NCI-H526 (cell line): ENCODE results near the gene TMEM170B.
A peak's percentile ranks its signal among the peaks of the same experiment; 100 is the strongest.

Experiments used
- DNase-seq, 2 experiments: peaks; one replicate each; lab custom pipeline; 2025; lab: John Stamatoyannopoulos, UW

The TMEM170B gene

DNA sequence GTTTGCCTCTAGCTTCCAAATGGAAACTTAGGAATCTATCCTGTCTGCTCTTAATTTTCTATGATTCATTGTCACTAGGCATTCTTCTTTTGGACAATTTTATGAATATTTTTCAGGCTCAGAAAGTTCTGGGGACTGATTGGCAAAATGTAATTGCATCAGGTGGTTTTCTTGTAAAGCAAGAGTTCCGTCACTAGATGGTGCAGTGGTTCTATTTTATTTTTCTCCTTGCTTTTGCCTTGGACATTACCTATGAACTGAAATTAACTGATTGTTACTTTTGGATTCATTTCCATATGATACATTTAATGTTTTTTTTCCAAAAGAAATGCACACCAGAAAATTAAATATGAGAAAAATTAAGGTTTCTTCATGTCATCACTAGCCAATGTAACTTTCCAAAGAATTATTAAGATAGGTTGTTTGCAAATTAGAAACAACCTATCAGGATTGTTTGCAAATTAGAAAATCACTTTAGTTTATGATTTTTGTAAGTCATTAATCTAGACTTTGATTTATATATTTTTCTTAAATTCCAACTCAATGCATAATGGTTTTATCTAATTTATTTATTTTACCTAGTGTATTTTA lies 48.0 kb downstream of the TMEM170B start:
- peak in 1 of 2 experiments; percentile 56 for DNase-seq

DNA sequence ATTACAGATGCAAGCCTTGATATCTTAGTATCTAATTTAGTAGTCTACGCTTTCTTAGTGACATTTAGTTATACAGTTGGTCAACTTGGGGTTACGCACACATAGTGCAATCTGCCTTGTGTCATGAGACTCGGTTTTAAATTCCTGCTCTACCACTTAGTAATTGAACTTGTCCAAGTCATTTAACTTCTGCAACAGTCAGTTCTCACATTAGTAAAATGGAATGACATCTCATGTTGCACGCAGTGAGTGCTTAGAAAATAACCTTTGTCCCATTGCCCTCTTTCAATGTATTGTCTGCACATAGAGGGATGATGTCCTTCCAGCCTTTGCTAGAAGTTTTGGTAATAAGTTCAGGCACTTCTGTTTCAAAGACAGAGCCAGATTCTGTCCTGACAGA lies 48.6 kb downstream of the TMEM170B start:
- DNase-seq = no peak

DNA sequence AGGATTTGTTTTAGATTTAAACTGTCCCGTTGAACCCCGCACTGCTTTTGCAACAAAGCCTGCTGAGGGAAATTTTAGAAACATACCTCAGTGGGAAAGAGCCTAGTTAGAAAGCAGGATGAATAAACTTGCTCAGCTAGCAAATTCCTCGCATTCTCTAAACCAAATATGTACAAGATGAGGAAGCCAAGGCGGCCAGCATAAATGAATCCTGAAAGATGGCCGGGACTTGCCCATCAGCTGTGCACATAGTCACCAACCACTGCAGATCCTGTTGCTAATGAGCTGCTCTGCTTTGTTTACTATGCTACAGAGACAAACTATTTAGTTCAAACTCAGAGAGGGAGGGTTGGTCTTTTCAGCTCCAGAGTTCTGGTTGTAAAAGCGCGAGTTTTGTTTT lies 49.0 kb downstream of the TMEM170B start:
- no peak for DNase-seq

DNA sequence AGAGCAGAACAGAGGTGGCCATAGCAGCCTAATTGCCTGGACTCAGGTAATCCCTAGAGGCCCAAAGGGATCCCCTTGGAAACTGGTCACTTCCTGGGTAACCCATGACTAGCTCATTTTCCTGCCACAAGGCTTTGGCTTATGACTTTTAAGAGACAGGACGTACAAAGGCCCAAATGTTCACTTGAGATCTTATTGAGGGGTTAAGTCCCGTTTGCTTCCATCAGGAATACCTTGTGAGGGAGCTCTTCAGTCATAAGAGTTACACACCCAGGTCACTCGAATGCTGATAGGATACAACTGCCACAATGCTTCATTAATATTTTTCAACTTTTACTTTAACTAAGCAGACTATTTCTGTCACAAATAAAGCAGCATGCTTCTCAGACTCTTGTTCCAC lies 51.7 kb downstream of the TMEM170B start:
- DNase-seq = no peak

DNA sequence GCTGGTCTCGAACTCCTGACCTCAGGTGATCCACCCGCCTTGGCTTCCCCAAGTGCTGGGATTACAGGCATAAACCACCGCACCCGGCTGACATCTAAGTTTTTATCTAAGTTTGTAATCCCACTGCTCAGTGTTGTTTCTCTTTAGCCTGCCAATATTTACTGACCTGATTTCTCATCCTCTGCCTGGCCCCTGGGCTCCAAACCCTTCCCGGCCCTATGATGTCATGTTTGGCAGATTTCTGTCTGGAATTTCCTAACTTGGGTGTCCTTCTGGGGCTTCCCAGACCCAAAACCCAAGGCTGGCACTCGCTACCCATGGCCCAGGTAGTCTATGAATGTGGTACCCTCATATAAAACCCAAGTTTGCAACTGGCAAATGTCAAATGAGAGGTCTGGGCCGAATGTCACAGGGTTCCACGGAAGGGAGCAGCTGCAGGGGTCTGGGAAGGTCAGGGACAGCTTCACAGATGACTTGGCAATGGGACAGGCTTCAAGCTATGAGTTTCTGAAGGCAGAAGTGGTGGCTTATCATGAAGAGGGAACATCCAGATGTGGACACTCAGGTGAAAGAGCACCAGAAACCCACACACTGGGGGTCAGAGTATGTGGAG lies 54.9 kb downstream of the TMEM170B start:
- DNase-seq = no peak

DNA sequence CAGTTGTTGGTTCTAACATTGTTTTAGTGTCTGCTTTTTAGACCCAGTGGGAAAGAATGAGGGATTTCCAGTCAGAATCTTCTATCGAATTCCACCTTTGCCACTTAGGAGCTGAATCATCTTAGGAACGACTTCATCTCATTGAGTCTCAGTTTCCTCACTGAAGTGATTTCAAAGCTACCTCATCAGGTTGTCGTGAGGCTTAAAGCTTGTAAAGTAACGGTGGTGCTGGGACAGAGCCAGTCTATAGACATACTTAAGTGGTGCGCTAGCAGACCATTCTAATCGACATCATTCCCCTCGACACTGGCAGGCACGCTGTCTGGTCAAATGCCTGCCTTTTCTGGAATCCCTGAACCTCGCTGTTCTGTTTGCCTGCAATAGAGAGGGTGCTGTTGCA lies 55.5 kb downstream of the TMEM170B start:
- DNase-seq = no peak

DNA sequence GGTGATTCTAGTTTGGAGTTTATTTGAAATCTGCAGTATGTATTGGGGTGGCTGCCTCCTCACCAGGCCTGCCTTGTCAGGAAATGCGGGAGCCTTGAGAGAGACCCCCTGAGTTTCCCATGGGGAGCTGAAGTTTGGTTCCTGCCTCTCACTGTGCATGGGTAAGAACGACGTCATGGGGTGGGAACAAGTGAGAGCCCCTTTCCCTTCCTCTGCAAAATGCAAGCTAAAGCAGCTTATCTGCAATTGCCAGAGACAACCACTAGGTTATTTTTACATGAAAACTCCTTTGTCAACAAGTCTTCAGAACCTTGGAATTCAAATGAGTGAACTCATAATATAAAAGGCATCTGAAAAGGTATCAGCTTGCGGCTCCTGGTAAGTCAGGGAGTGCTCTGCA lies 58.4 kb downstream of the TMEM170B start:
- peak in 1 of 2 experiments; percentile 29 for DNase-seq

DNA sequence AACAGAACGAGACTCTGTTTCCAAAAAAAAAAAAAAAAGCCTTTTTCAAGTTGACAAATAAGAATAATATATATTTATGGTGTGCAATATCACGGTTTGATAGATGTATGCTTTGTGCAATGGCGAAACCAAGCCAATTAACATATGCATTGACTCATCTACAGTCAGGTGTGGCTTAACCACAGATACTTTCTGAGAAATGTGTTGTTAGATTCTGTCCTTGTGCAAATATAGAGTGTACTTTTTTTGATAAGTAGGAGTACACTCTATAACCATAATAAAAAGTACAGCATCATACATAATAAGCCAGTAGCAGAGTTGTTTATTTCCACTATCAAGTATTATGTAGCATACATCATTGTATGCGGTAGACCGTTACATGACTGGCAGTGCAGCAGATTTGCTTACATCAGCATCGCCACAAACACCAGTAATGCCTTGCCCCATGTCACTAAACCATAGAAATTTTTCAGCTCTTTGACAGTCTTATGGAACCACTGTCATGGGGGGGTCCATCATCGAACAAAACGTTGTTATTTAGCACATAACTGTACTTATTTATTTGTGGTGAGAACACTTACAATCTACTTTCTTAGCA lies 59.2 kb downstream of the TMEM170B start:
- DNase-seq = no peak

DNA sequence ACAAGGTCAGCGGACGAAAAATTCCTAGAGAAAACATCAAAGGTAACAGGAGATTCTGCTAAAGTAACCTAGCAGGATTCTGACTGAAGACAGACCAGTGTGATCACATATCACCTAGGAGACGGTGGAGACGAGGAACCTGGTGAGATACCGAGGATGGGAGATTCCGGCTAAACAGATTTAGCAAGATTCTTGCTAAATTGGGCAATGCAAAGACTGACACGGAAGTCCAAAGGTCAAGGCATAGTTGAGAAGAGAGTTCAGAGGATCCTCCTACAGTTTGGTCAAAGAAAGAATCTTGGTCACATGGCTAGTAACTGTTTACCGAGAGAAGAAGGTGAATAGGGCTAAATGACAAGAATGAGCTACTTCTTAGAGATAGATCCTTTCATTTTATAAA lies 61.1 kb downstream of the TMEM170B start:
- no peak for DNase-seq

DNA sequence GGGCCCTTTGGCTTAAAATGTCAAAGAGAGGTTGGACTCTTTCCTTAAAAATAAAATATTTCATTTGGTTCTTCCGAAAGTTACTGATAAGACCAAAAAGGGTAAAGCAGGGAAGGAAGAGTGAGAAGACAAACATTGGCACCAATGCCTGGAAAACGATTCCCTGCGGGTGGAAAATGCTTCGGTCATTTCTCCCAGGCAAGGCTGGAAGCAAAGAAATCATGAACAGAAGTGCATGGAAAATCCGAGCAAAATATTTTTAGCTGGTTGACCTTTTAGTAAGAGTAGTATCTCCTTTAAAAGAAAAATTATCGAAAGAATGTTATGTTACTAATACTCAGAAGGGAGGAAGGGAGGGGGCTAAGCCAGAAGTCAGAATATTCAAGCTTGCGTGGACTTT lies 62.7 kb downstream of the TMEM170B start:
- DNase-seq = no peak

DNA sequence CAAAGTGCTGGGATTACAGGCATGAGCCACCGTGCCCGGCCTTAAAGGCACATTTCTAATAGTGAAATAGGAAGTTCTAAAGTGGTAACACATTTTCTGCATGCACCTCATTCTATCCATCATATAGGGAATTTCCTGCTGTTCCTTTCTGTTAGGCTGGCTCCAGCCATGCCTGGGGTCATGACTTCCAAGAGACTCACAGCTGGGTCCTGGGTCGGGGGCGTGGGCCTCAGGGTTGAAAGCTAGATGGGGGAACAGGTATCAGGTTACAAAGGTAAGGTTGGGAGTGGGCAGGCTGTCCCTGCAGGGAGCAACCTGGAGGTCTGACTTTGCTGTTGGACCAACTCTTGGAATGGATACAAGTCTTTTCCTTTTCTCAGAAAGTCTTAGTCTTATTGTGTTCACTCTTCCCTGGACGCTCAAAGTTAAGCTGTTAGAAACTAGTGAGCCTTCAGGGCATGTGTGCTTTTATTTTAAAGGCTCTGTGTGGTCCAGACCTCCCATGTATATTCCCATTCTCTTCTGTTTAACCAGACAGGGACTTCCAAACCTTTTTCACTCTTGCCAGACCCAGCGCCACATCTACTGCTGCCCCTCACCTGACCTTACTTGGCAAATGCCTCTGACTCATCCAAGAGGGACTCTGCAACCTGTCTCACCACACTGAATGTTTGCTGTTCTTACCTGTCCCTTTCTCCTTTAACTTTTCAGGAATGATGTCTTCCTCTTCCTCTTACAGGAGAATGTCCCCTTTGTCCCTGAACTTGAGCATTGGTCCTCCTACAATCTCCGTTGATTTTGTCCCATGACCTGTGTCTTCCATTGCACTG lies 64.4 kb downstream of the TMEM170B start:
- no peak for DNase-seq

DNA sequence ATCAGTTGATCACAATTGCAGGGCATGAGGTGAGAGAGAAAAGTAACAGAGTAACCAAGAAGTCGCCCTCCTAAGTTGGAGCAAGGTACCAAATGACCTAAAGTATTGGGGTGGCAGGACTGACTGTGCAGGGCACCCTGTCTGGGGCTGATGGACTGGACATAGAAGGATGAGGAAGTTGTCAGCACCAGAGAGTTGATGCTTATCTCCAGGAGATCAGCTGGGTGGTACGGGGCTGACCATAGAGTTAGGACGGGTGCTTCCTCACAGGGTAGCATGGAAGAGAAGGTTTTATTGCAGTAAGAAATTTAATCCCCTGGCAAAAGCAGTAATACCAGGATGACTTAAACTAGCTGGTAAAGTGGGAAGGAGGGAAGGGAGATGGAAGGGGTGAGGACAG lies 66.7 kb downstream of the TMEM170B start:
- DNase-seq = no peak

DNA sequence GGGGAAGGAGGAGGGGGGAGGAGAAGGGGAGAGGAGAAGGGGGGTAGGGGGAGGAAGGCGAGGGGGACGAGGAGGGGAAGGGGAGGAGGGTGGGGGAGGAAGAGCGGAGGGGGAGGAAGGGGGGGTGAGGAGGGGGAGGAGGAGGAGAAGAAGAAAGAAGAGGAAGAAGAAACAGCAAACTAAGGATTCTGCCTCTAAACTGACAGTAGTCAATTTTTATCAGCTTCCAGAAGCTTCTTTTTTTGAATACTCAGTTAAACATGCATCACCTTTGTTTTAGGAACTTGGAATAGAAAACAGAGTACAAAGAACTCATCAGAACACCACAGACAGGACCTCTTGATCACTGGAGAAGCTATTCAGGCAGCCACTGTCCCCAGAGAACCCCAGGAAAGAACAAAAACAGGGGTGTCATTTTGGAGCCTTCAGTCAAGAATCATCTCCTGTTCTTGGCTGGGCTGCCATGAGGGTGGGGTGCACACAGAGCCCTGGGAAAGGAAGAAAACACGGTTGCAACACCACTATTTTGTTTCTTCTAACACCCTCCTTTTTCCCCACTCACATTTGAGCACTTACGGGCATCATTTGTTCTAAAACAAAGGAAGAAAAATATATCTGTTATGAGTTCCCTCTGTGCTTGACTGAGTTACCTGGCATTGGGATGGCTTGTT lies 67.4 kb downstream of the TMEM170B start:
- no peak for DNase-seq

DNA sequence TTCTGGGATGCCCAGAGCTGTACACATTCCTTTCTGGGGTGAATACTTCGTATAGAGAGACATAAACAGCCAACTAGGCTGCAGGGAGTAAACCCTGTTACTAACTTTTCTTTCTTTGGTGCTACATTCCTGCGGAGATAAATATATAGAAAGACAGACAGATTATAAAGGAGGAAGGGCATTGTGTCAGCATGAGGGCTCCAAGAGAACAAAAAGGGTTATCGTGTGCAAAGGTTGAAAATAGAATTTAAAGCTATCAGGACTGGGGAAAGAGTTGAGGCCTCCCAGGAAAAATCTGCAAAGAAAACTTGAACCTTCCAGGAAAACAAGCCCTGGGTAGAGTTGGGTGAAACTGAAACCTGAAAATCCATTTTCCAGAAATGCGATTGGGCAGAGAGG lies 68.0 kb downstream of the TMEM170B start:
- no peak for DNase-seq

DNA sequence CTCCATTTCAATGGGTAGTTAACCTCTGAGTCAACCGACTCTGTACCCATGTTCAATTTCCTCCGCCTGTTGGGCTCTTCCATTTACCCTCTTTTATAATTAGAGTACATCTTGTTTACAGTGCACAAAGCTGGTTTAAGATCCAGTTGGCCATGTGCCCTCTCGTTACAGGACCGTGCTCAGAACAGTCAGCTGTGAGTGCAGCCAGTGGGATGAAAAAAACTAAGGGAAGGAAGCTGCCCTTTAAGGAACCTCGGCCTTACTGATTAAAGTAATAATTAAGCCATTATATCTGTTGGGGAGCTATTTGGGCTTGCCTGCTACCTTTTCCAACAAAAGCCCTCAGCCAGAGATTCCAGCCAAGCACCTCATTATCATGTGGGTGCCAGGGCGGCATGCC lies 68.8 kb downstream of the TMEM170B start:
- DNase-seq = no peak

DNA sequence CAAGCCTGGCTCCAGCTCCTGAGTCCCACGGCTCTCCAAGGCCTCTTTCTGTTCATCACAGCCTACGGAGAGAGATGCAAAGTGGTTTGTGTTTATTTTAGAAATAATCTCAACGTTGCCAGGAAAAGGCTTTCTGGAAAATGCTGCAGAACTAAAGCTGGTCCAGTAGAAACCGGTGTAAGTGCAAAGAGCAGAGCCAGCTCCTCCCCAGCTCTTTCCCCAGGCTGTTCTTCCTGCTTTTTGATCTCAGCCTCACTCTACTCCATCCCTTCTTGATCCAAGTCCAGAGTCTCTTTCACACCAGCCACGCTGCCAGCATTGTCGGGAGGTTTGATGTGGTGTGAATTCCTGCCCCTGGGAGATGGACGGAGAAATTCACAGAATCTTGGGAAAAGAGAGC lies 69.8 kb downstream of the TMEM170B start:
- DNase-seq = no peak

DNA sequence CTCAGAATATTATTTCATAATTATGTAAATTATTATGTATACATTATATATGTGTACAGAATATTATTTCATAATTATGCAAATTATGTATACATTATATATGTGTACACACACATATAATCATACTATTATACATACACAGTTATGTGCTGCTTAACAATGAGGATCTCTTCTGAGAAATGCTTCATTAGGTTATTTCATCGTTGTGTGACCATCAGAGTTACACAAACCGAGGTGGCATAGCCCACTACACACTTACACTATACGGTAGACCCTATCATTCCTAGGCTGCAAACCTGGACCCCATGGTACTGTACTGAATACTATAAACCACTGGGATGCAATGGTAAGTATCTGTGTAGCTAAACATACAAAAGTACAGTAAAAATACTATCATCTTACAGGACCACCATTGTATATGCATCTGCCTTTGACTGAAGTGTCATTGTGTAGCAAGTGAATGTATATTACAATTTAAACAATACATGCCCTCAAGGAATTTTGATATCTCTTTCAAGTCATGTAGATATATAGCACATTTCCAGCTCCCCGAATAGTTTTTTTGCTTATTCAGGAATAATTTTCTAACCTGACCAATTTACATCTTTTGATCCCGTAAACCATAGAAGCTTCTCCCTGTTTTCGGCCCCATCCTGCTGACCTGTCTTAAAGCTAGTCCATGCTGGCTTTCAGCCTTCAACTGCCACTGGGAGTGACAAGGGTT lies 71.2 kb downstream of the TMEM170B start:
- no peak for DNase-seq

DNA sequence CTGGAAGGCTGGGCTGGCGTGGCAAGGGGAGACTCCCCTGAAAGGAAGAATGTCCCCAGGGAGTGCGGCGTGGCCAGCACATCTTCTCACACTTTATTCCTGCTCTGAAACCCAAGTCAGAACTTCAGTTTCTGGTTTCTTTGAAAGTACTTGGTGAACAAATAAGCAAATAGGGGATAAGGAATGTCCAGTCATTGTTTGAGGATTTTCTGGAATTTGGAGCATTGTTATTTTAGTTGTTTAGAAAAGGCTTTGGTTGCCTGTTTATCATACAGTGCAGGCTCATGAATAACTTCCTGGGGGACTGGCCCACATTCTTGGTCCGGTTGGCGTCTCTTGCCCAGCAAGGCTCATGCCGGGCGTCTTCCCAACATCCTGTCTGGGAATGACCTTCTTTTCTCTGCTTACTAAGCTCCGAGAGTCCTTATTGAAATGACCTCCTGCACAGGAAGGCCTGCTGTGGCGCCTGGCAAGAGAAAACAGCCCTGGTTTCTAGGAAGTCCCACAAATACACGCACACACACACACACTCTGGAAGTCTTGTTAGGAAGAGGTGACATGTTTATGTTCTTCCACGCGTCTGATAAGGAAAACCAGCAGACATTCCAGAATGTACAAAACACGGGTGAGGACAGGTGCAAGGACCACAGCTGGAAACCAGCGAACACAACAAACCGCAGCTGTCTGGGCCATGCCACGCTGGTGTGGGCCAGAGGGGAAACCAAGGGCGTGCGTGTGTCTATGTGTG lies 71.9 kb downstream of the TMEM170B start:
- no peak for DNase-seq

DNA sequence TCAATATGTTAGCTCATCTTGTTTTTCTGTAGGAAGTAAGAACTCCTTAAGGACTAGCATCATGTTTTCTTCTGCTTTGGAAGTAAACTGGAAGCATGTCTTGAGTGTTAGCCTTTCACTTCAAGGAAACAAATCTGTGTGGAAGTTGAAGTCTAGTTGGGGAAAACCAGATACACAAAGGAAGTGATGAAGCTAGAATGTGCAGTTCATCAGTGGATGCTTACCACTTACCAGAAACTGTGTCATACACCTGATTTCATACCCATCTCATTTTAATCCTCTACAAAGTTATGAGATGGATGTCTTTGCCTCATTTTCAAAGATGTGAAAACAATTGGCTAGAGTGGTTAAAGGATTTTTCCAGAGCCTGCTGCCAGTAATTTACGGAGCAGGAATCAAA lies 75.8 kb downstream of the TMEM170B start:
- DNase-seq = no peak

DNA sequence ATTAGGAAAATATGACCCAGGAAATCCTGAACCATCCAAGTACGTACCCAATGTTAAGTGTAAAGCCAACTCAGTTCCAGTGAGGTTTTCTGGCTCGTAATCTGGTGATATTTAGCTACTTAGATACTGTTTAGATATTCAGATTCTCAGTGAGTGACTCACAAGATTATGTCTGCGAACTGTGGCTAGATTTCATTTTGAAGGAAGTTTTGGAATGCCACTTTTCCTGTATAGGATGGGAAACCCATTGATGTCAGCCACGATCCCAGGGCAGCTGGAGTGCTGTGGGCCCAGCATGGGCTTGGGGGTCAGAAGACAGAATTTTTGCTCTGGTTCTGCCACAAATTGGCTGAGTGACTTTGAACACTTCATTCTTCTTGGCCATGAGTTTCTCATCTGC lies 76.3 kb downstream of the TMEM170B start:
- no peak for DNase-seq
